ENCODE results near the gene ZNF609. TPM values are rescaled to one million over a fixed set of nuclear protein-coding genes. Genes with fewer than 3 reads are reported as not detected.
A peak's percentile ranks its signal among the peaks of the same experiment; 100 is the strongest.

ZNF609 gene
- total RNA-seq, 1 donor from 2014 or later, result 37.9 TPM

DNA sequence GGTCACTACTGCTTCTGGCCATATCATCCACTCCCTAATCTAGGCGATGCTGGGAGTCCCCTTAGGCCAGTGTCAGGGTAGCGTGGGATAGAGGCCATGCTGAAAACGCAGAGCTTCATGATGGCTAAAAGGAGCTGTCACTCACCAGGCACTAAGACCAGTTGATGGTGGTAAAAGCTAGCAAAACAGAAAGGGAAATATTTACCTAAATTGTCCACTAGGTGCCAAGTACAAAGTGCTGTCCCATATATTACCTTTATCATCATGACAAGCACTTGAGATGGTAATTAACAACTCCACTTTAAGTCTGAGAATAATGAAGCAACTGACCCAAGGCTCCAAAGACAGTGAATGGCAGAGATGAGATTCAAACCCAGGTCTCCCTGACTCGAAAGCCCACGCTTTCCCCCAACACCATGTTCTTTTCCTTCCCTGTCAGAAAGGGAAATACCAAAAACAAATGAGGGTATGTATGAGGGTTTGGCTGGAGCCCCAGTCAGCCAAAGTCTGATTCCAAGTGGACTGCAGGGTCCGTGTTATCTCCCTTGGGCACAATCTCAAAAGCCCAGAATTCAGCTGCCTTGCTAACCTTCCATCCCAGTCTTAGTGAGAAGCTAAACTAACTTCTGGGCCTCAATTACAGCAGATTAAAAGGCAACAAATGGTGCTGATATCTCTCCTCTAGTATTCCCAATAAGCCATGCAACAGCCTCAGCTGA, 230.4 kb downstream of the ZNF609 start:
- DNase-seq (ENCODE audit: low spot score), result no peak

DNA sequence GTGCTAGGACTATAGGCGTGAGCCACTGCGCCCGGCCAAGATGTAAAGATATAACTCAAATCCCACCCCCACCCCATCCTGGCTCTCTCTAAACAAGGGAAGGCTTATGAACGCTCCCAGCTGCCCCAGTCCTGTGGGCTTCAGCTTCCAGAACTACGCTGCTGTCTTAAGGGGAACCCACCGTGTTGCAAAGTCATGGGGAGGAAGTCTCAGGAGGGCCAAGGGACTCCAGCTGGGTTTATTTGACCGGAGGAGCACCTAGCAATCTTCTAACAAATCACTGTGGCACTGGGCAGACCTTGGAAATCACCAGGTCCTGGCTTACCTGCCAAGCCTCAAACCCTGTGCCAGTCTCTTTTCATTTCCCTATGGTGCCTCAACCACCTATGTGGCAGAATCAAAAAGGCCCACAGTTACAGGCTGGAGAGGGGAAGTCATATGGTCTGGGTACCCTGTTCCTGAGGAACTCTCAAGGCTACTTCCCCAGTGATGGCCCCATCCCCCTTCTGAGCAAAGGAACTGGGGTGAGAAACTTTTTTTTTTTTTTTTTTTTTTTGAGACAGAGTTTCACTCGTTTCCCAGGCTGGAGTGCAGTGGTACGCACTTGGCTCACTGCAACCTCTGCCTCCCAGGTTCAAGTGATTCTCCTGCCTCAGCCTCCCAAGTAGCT, 231.7 kb downstream of the ZNF609 start:
- DNase-seq (ENCODE audit: low spot score), result peak; percentile 33

DNA sequence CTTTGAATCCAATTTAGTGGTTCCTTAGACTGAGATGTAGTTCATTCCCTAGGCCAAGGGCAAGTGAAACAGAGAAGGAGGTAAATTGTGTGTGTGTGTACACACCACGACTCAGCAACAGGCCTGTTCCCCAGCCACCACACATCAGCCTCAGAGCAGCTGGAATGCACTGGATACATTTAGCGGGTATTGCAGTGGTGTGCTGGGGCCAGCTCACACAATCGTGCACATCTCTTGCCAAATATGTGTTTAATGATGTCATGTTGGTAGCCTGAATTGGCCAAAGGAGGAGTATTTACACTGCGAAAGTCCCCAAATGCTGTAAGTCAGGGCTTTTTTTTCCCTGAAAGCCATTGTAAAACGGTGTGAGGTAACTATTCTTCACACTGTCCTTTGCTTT, 232.8 kb downstream of the ZNF609 start:
- peak; percentile 85 for DNase-seq (ENCODE audit: low spot score)

DNA sequence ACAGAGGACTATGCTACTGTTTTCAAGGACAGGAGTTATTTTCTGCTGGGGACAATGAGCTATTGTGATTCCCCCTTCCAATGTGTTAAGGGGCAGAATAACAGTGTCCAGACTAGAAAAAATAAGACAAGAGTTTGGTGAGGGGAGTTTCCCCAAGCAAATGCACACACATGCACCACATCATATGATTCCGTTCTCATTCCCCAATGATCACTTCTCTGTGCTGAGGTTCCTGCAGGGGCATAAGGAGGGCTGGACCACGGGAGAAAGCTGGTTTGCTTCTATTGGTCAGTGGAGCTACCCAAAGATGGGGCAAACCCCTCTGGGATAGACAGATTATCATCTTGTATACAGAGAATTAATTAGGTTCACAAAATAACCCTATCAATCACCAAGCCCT, 234.4 kb downstream of the ZNF609 start:
- DNase-seq (ENCODE audit: low spot score), result no peak

DNA sequence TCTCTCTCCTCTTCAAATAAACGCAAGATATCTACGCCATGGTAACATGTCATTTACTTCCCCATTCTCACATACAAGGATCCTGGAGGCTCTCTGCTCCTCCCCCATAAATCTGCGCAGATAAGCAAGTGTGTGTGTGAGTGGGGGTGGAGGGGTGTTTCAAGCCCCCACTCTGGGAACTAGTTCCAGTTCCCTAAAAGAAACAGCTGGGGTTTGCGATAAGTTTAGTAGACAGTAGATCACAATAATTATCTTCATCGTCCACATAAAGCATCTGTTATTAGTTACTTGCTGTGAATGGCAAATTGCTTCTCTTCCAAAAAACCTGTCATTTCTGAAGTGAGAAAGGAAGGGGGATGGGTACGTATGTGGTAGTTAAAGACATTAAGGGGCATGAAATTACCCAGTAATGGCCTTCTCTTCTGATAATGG, 235.2 kb downstream of the ZNF609 start:
- no peak for DNase-seq (ENCODE audit: low spot score)

DNA sequence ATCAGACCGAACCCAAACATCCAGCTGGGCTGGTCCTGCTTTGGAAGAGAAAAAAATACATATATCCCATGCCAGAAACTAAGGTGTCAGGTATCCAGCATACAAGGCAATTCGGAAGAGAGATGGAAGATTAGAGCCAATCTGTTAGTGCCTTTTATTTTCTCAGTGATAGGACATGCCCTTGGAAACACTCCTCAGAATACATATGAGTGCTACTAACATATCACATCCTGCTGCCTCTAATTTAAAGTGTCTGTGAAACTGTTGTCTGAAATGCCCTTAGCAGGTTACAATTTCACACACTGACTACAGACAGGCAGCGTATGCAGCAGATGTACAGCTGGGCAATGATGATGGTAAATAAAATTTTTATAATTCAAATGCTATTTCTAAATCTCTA, 236.1 kb downstream of the ZNF609 start:
- no peak for DNase-seq (ENCODE audit: low spot score)

DNA sequence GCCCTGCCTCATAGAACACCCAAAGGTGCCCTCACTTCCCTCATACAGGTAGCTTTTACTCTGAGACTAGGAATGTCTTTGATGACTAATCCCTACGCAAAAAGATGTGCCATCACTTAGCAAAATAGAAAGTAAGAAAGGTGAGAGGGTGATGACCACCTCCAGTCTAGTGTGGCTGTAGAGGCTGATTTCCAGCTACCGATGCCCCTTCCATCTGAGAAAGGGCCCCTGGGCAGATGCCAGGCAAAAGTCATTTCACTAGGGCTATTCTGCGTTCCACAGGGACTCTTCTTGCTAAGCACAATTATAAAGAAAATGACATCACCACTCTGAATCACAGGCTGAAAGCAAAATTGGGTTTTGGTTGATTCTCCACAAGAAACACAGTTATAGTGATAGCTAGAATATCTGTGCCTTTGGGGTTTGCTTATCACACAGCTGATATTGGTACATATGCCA, 237.6 kb downstream of the ZNF609 start:
- DNase-seq (ENCODE audit: low spot score), result no peak

DNA sequence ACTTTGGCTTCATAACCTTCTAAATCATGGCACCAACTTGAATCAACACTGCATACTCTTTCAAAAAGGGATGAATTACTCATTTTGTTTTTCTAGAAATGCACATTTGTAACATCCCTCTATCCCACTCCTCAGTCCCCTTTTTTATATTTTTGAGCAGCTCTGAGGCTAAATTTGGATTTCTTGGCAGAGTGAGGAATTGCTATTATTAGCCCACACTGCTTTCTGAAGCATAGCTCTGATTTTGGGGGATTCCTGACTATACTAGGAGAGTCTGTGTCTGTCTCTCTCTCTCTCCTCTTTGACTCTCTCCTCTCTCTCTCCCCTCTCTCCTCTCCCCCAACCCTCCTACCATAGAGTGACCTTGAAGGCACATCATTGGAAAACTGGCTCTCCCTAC, 238.4 kb downstream of the ZNF609 start:
- no peak for DNase-seq (ENCODE audit: low spot score)

DNA sequence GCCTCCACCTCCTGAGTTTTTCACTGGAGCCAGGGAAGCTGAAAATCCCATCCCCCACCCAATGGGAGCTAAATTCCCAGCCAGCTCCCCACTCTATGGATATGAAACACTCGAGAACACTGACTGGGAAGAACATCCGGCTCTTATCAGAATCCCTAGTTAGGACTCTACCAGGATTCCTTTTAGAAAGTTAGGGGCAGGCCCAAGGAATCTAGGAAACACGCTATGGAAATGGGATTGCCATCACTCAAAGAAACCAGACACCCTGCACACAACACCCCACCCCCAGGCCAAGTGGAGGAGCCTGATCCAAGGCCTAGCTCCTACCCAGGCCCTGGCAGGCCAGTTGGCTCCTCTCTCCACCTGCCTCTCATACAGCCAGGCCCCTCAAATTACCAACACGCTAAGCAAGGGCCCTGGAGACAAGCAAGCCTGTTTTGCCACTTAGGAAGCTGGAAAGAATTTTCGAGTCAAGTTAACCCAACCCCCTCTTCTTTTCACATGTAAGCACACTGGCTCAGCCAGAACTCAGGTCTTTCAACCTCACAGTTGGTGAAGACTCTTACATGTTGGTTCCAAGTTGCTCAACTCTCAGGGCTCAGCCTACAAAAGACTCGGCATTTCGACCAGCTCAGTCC, 239.5 kb downstream of the ZNF609 start:
- DNase-seq (ENCODE audit: low spot score), result no peak

DNA sequence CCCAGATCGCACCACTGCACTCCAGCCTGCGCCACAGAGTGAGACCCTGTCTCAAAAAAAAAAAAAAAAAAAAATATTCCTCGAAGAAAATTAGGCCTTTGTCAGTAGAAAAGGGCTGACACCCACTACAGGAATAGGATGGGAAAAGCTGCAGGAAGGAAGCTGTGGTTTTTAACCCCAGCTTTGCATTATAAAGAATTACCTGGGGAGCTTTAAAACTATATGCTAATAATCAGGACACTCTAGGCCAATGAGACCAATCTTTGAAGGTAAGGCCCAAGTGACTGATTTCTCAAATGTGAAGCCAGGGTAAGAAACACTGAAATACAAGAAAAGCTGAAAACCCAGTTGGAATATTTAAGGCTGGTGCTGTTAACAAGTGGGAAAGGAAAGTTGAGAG, 240.7 kb downstream of the ZNF609 start:
- DNase-seq (ENCODE audit: low spot score), result no peak

DNA sequence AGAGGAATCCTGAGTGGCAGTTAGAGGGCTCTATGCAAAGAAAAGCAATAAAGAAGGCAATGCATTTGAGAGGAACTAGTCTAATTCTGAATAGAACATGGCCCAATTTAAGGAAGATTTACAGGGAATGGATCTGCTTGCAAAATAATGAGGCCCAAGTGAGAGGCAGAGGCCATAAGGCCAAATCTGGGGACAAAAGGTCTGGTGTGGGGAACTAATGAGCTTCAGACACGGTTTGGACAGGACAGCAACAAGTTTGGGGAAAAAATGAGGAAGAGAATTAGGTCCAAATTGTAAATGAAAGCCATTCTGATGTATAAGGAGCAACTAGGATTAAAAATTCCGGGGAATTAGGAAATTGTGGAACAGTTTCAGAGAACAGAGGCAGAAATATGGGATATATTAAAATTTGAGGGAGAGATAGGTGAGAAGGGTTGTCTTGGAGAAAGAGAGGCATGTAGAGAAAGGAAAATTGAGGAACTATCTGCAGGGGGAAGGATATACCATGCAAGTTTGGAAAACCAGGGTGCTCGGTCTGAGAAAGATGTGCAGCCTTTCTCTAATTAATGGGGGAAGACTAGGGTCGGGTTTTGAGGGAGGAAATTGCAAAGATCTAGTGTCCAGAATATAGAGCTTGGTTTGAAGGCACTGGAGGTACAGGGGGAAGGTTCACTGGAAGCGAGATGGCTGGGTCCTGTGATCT, 241.3 kb downstream of the ZNF609 start:
- no peak for DNase-seq (ENCODE audit: low spot score)

DNA sequence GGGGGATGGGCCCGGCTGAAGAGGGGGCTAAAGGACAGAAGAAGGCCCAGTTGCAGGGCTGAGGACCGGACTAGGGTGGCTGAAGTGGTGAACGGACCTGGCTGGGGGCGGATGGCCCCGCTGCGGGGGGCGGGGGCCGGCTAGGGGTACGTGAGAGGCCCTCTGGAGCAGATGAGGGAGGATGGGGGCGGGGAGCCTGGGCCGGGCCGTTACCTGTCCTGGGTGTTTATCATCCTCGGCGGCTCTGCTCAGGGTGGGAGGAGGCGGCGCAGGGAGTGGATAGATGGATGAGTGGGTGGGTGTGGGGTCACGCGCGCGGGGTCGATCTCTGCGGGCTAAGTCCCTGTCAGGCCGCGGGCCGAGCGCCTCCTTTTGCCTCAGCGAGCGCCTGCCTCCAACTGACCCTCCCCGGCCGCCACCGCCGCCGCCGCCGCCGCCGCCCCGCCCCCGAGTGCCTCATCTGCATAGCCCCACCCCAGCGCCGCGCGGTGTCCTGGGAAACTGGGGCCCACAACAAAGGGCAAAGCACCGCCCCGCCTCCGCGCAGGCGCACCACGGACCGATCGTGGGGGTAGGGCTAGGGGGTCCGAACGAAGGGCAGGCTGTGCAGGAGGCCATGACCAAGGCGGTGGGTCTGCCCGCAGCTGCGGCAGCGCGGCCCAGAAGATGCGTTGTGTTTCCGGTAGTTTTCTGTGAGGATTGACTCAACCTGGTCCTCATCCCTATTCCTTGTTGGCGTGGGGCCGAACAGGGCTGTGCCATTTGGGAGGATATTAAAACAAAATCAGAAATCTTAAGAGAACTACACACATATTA, 242.6 kb downstream of the ZNF609 start:
- DNase-seq (ENCODE audit: low spot score), result peak; percentile 99

DNA sequence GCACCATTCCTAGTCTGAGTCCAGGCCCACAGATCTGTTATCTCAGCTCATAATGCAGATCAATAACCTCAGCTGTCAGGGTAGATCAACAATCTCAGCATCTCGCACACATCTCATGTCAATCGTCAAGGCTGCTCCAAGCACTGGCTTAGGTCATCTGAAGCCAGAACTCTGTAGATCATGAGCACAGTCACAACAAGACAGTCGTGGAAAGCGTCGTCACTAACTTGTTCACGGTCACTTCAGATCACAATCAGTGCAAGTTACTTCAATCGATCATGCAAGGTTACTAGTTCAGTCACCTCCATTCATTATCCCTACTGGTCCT, 243.2 kb downstream of the ZNF609 start:
- DNase-seq (ENCODE audit: low spot score), result no peak

DNA sequence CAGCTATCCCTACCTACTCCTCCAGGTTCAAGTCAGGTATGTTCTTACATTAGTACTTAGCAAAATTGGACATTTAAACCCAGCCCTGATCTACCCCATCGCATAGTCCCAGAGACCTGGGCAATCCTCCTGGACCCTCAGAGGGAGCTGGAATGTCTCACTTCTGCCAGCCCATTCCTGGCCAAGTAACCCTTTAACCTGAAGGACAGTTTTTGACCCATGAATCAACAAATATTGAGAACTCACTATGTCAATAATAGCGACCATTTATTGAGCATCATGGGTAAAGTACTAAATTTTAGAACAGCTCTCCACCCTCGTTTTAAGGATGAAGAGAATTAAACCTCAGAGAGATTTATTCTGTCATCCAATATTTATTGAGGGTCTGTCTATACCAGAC, 244.6 kb downstream of the ZNF609 start:
- DNase-seq (ENCODE audit: low spot score), result no peak

DNA sequence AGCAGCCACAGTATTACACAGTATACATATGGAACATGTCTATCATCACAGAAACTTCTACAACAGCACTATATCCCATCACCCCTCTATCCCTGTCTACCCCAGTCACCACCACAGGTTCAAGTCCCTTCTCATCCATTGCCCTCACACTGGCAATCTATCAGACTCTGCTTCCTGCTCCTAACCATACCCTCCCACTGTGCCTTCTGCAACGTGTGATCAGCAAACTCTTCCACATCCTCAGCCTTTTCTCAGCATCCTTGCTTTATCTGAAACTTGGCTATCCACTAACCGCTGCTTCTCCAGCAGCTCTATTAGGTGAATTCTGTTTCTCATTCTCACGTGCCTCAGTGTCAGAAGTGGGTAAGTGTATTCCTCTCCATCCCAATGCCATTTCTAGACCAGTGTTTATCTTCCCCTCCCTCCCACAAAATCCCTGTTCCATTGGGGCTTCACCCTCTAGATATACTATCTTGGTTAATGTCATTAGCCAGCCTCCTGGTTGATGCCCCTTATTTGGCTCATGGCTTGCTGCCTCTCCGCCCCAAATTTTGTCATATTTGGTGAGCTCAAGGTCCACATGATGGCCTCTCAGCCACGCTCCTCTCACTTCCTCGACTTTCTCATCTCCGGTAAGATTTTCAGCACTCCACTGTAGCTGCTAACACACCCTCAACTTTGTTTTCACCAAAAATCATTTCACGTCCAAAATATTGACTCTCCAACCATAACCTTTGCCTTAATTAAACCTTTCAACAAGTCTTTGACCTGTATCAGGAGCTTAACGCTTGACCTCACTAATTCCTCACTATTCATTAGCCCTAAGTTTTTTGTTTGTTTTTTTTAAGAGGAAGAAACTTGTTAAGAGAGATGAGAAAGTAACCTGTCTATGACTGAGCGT, 245.9 kb downstream of the ZNF609 start:
- DNase-seq (ENCODE audit: low spot score), result no peak

DNA sequence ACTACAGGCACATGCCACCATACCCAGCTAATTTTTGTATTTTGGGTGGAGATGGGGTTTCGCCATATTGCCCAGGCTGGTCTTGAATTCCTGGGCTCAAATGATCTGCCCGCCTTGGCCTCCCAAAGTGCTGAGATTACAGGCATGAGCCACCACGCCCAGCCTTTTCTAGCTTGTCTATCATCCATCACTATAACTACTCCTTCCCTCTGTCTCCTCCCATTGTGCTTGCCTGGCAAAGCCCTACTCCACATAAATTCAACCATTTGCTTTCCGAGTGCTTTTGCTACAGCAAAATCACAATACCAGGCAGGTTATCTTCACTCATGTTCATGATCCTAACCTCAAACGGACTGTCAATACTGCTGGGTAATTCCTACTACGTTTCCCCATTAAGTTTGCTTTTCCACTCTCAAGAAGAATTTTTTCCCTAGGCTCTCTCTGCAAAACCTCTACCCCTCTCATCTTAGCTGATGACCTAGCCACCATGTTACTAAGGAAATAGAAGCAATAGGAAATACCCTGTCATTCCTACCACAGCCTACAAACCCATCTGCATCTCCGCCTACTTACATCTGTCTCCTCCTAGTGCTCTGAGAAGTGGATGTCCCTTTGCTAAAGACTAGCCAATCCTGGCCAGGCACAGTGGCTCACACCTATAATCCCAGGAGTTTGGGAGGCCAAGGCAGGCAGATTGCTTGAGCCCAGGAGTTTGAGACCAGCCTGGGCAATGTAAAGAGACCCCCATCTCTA, 250.5 kb downstream of the ZNF609 start:
- DNase-seq (ENCODE audit: low spot score), result no peak

DNA sequence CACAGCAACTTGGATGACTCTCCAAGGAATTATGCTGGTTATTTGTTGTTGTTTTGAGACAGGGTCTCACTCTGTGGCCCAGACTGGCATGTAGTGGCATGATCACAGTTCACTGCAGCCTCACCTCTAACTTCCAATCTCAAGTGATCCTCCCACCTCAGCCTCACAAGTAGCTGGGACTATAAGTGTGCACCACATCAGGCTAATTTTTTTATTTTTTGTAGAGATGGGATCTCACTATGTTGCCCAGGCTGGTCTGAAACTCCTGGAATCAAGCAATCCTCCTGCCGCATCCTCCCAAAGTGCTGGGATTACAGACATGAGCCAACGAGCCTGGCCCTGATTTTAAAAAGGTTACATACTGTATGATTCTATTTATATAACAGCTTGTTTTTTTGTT, 252.0 kb downstream of the ZNF609 start:
- no peak for DNase-seq (ENCODE audit: low spot score)

DNA sequence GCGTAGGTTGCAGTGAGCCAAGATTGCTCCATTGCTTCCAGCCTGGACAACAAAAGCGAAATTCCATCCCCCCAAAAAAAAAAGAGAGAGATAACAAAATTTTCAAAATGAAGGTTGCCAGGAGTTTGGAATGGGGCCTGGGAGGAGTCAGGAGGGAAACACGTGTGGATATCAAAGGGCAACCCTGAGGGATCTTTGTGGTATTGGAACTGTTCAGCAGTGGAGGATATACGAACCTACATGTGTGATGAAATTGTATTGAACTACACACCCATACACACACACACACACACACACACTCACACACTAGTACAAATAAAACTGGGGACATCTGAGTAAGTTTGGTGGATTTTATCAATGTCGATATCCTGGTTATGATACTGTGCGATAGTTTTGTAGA, 253.2 kb downstream of the ZNF609 start:
- no peak for DNase-seq (ENCODE audit: low spot score)

DNA sequence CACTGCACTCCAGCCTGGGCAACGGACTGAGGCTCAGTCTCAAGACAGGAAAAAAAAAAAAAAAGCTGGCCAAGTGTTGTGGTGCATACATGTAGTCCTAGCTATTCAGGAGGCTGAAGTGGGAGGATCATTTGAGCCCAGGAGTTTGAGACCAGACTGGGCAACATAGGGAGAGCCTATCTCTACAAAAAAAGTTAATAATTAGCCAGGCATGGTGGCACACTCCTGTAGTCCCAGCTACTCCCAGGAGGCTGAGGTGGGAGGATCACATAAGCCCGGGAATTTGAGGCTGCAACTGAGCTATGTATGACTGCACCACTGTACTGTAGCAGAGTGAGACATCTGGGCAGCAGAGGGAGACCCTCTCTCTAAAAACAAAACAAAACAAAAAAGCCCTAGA, 256.1 kb downstream of the ZNF609 start:
- no peak for DNase-seq (ENCODE audit: low spot score)

Measured in mesenteric fat pad (tissue), 1 donor.